HG03342 (cell line): ENCODE data around the gene CD44.

Experiments
- ATAC-seq: cut with Tn5 transposase; IDR thresholded peaks from one replicate; pipeline ENCODE4 v1.9.1; 2021; ENCODE audit warnings: mild to moderate bottlenecking, moderate library complexity; ENCODE audit not compliant: unreplicated experiment

Gene CD44

GRCh38 chr11:35136311-35136710 is 2.7 kb upstream of the CD44 start:
- ATAC-seq: no peak

DNA sequence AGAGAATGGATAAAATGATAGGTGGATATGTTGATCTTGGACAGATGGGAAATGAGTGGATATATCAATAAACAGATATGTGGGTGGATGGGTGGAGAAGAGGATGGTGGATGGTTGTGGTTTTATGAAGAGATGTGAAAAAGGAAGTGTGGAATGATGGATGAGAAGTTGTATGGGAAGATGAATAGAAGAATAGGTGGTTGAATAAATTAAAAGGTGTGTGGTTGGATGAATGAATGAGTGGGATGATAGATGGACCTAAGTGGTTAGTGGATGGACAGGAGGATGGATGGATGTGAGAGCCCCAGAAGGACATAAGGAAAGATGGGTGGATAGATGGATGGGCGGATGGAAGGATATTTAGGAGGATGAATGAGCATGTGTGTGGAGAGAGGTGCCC is 913 bp upstream of the CD44 start:
- no peak for ATAC-seq

- ATAC-seq: no peak
Observed at GRCh38 chr11:35138606-35138942, 397 bp upstream of the CD44 start.

DNA sequence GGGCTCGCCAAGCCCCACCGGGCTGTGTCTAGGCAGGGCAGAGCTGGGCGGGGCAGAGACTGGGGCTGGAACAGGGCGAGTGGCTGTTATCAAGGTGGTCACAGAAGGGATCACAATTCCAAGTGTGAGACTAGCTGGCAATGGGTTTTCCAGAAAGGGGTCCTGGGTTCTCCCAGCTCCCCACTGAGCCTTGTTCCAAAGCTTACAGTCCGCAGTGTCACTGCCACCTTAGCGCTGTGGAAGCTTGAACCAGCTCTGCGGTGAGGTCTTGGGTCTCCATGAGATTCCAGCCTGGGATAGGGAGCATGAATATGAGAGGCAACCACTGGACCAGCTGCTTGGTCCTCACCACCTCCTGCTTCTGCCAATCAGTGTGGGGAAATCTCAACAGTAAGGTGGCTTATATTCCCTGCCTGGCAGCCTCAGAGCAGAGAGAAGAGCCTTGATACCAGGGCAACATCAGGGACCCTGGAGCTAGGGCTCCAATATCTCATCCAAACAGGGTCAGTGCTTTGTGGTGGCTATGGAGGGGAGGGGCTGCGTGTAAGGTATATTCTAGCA is 831 bp downstream of the CD44 start:
- ATAC-seq: no peak

DNA sequence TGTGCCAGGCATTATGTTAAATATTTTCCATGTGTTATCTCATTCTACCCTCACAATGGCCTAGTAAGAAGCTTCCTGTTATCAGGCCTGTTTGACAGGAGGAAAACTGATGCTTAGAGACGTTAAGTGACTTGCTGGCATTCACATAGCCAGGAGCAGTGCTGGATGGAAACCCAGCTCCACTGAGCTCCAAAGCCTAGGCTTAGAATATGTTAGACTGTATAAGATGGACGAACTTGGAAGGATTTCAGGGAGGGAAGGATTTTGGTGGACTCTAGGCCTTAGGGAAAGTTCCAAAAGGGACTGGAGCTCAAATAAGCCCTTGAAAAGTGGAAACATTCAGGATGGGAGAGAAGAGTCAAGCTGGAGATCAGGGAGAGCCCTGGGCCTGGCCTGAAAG is 2.1 kb downstream of the CD44 start:
- no peak for ATAC-seq

DNA sequence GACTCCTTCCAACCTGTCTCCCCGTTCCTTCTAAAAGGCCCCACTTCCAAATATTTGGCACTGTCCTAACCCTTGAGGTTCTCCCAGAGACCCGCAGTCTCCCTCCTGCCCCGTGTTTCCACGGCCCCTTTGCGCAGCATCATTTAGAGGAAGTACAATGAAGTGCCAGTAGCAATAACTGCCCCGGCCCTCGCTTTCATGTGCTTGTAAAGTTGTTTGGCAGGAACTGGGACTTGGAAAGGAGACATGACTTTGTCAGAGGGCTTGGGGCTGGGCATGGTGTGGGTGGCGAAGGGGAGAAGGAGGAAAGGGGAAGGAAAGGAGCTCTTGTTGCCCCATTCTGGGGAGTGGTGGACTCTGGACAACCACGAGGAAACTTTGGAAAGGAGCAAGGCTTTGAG is 2.6 kb downstream of the CD44 start:
- no peak for ATAC-seq

- ATAC-seq: no peak
Observed at GRCh38 chr11:35142481-35143075, 3.6 kb downstream of the CD44 start.

DNA sequence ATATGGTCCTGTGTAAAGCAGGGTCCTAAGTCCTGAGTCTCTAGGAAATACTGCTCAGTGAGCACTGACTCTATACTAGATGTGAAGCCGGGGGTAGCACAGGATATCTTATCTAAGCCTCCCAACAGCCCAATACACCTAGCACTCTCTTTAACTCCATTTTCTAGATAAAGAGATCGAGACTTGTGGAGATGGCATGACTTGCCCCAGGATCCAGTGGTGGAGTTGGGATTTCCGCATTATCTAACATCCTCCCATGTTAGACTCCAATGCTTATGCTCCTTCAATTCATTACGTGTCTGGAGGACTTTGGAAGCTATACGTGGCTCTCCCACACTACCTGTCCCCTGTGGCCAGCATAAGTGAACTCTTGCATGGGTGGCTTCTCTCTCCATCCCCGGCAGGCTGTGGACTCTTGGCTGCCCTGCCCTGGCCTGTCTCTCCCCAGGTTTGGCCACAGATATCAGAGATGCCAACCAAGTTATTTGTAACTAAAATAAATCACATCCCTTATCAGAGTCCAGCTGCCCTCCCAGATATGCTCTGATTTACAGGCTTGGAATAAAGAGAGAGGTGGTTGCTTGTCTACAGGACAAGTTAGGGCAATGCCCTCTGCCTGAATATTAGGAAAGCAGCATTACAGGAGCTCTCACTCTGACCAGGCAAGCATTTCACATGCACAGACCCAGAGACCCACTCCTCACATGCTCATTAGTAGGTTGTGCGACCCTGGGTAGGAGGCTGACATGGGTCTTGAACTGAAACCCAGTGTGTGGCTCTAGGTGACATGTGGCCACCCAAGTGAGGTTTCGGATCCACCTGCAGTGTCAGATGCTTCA is 4.5 kb downstream of the CD44 start:
- ATAC-seq: no peak

GRCh38 chr11:35144136-35144741 is 5.3 kb downstream of the CD44 start:
- ATAC-seq: peak; percentile 45

DNA sequence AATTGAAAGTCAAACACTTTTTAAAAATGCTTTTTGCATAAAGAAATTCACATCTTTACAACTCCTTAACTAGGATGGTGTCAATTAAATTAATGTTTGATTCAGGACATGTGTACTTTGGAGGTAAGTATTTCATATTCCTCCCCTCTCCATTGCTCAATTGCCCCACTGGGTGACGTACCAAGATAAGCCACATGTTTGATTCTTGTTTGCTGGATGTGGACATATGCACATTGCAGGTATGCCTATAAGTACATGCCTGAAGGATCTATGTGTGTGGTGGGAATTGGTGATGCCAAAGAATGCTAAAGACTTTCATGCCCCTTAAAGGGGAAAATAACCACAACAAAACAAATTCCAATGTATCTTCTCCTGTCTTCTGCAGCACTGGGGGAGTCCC is 5.8 kb downstream of the CD44 start:
- ATAC-seq: no peak

DNA sequence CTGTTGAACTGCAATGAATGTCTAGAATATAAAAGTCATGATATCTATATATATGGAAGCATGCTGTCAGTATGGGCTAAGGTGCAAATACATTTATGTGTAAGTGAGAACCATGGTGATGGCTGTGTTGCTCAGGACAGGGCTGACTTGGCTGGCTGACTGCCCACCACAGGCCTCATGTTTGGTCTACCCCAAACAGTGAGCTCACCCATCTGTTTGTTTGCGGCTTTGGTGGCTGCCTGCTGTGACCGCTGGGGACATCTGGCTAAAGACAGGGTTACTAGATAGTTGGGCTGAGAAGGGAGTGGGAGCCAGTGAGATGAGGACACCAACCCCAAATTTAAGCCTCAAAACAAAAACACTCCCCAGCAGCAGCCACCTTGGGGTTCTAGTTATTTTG is 6.3 kb downstream of the CD44 start:
- ATAC-seq: peak; percentile 67

- peak; percentile 25 for ATAC-seq
Observed at GRCh38 chr11:35146074-35146521, 7.1 kb downstream of the CD44 start.

- ATAC-seq: no peak
Observed at GRCh38 chr11:35146711-35147110, 7.7 kb downstream of the CD44 start.

DNA sequence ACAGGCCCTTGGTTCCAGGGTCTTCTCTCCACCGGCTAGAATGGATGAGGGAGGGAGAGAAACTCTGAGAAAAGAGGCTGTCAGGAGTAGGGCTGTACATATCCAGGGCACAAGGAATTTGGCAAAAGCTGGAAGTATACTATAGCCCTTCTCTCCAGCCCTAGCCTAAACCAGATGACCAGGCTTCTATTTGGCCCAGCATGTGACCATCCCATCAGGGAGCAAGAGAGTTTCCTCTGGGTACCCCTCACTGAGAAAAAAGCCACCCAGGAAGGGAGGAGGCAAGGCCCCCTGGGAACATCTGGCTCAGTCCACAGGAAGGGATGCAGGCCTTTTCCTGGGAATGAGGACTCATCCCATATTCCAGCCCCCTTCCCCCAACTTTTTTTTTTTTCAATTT is 8.3 kb downstream of the CD44 start:
- ATAC-seq: no peak

GRCh38 chr11:35148163-35148837 is 9.3 kb downstream of the CD44 start:
- no peak for ATAC-seq

DNA sequence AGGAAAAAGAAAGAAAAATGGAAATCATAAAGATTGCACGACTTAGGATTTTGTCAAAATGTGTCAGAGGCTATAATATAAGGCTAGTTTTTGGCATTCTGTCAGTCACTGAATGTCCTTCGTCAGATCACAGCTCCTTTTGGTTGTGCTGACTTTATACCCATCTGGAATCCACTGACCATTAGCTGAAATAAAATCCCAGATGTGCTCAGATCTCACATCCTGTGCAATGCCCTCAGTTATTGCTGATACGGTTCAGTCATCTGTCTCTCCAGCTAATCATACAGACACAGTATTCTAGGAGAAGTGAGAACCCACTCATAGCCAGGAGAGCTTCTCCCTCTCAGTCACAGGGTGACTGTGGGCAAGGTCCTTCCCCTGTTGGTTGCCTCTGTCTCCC is 11.5 kb downstream of the CD44 start:
- ATAC-seq: no peak

- no peak for ATAC-seq
Observed at GRCh38 chr11:35151241-35151640, 12.3 kb downstream of the CD44 start.

- no peak for ATAC-seq
Observed at GRCh38 chr11:35151683-35152280, 12.8 kb downstream of the CD44 start.

DNA sequence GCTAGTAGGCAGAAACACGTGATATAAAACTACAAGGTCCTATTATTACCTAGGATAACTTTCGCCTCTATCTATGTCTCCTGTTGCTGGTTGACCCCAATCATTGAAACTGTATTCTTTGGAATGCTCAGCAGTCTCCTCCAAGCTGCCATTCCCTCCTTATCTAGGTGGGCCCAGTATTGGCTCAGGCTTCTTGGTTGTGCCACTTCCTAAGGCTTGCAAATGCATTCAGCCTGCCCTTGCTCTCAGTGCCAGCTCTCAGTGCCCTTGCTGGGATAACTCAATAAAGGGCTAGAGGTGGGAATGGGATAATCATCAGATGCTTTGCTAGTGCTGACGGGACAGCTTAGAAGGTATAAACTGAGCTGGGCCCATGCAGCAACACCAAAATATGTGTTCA is 13.6 kb downstream of the CD44 start:
- ATAC-seq: no peak

- no peak for ATAC-seq
Observed at GRCh38 chr11:35153280-35153679, 14.3 kb downstream of the CD44 start.

GRCh38 chr11:35154952-35155351 is 16.0 kb downstream of the CD44 start:
- ATAC-seq: no peak
